Skeletal muscle tissue (tissue), 4 donors: ENCODE results near the gene SAMMSON. TPM values are rescaled to one million over a fixed set of nuclear protein-coding genes. Genes with fewer than 3 reads are reported as not detected.

Experiments used
- H3K27ac ChIP-seq: one replicate; pipeline ENCODE4 v1.7.0; 2013; ENCODE audit warnings: mild to moderate bottlenecking, low read depth, low read length, inconsistent platforms
- H3K27me3 ChIP-seq, 3 donors: one replicate each; pipeline ENCODE4 v1.7.0; 2013; ENCODE audit warnings: low read length in 3 of 3; ENCODE audit not compliant: control insufficient read depth in 3 of 3, insufficient read depth in 3 of 3
- H3K36me3 ChIP-seq, 3 donors: one replicate each; pipeline ENCODE4 v1.7.0; 2013; ENCODE audit warnings: low read length in 3 of 3; ENCODE audit not compliant: control insufficient read depth in 3 of 3, insufficient read depth in 3 of 3
- H3K4me1 ChIP-seq, 3 donors: one replicate each; pipeline ENCODE4 v1.7.0; 2013; ENCODE audit warnings: low read length in 3 of 3, mild to moderate bottlenecking in 3 of 3; ENCODE audit not compliant: control insufficient read depth in 3 of 3, insufficient read depth in 3 of 3
- H3K4me3 ChIP-seq, 3 donors: one replicate each; pipeline ENCODE4 v1.7.0; 2013; ENCODE audit warnings: low read length in 3 of 3
- H3K9ac ChIP-seq, 3 donors: one replicate each; pipeline ENCODE4 v1.7.0; 2013; ENCODE audit warnings: low read length in 3 of 3, mild to moderate bottlenecking in 3 of 3, moderate library complexity in 2 of 3, low read depth in 1 of 3
- H3K9me3 ChIP-seq, 3 donors: one replicate each; pipeline ENCODE4 v1.7.0; 2013; ENCODE audit warnings: low read length in 3 of 3; ENCODE audit not compliant: control insufficient read depth in 3 of 3
- total RNA-seq: library from RNA; depleted of rRNA; stranded (reverse); fragments of >200 nt; gene quantifications from one replicate; pipeline ENCODE4 v1.2.3, GENCODE V29; 2014
- donor health status: Osteomylitis.

The SAMMSON gene
- total RNA-seq, 1 donor from 2014 or later = under 0.01 TPM

GRCh38 chr3:70097084-70097483, 97.6 kb downstream of the SAMMSON start:
- H3K9ac ChIP-seq = no peak overlapping the region
- H3K4me3 ChIP-seq = no peak overlapping the region
- H3K27ac ChIP-seq = no peak overlapping the region
- H3K9me3 ChIP-seq = peaks cover 0 to 2% (median 0%) of the 10 kb centered on the region in 3 donors
- no peaks in the 10 kb centered on the region for H3K4me1 ChIP-seq
- H3K36me3 ChIP-seq = no peaks in the 10 kb centered on the region
- H3K27me3 ChIP-seq = no peaks in the 10 kb centered on the region

DNA sequence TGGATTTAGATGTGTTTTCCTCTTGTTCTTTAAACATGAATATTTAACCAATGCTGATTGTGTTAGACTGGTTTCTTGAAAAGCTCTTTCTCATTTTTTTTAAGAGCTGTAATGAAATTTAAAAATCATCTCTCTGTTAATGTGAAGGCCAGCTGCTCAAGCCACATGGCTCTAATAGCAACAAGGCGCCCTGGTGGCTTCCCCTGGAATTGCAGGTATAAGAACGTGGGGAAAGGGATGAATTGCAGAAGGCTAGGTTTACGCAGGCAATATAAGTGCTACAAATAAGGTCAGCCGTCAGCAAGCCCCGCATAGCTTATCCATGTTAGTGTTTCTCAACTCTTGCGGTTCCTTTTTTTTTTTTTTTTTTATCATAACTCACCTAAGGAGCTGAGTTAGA, 108.5 kb downstream of the SAMMSON start:
- no peak overlapping the region for H3K4me3 ChIP-seq
- no peaks in the 10 kb centered on the region for H3K9me3 ChIP-seq
- H3K27me3 ChIP-seq = no peaks in the 10 kb centered on the region
- no peaks in the 10 kb centered on the region for H3K4me1 ChIP-seq
- H3K27ac ChIP-seq = no peak overlapping the region
- no peaks in the 10 kb centered on the region for H3K36me3 ChIP-seq
- H3K9ac ChIP-seq = no peak overlapping the region

GRCh38 chr3:70108546-70108945, 109.0 kb downstream of the SAMMSON start:
- no peak overlapping the region for H3K9ac ChIP-seq
- no peaks in the 10 kb centered on the region for H3K27me3 ChIP-seq
- no peak overlapping the region for H3K4me3 ChIP-seq
- H3K9me3 ChIP-seq = no peaks in the 10 kb centered on the region
- no peak overlapping the region for H3K27ac ChIP-seq
- no peaks in the 10 kb centered on the region for H3K36me3 ChIP-seq
- H3K4me1 ChIP-seq = no peaks in the 10 kb centered on the region

DNA sequence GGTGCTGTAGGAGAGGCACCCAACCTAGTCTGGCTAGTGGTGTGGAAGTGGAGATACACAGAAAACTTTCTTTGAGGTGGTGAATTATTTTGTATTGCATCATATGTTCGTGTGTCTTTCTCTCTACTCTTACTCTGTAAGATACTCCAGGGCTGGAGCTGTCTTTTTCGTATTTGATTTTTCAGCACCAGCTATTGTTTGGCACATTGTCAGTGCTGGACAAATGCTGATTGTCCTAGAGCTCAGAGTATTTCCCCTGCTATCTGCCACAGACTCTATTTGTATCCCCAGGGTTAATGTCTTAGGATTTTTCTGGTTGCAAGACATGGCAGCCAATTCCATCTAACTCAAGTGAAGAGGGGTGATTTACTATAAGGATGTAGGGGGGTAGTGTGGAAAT, 110.5 kb downstream of the SAMMSON start:
- H3K36me3 ChIP-seq = no peaks in the 10 kb centered on the region
- no peaks in the 10 kb centered on the region for H3K27me3 ChIP-seq
- H3K9me3 ChIP-seq = no peaks in the 10 kb centered on the region
- H3K4me3 ChIP-seq = no peak overlapping the region
- no peaks in the 10 kb centered on the region for H3K4me1 ChIP-seq
- no peak overlapping the region for H3K27ac ChIP-seq
- H3K9ac ChIP-seq = no peak overlapping the region

DNA sequence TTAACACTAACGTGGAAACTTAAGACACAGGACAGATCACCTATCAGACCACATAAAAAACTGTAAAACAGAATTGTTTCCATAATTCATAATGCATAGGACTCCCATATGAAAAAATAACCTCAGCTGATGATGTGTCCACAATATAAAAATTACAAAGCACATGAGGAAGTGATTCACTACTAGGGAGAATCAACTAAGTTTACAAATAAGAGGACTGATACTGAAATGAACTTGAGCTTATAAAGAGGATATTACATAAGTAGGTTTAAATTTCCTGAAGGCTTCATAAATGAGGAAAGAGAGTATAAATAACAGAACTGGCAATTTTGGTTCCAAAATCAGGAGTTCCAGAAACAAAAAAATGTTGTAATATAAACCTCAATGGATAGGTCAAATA, 111.9 kb downstream of the SAMMSON start:
- Histone ChIP-seq H3K27ac (no peak overlapping the region), H3K4me3 (no peak overlapping the region), H3K36me3 (no peaks in the 10 kb centered on the region), H3K9me3 (no peaks in the 10 kb centered on the region), H3K9ac (no peak overlapping the region), H3K4me1 (no peaks in the 10 kb centered on the region), H3K27me3 (no peaks in the 10 kb centered on the region)

DNA sequence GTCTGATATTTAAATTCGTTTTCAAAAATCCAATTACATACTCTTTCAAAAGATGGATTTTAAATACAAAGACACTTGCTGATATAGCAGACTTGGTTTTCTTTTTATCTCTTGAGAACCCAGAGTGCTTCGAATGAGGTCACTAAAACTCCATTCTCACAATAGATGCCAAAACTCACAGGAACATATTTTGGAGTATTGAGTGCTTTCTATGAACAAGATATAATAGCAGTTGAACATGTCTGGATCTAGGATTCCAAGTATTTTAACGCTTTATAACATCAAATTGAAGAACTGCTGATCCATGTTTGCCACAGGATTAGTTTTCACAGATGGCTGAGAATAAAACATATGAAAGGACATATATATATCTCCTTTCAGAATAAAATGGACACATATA, 113.2 kb downstream of the SAMMSON start:
- H3K4me3 ChIP-seq = no peak overlapping the region
- H3K27ac ChIP-seq = no peak overlapping the region
- H3K27me3 ChIP-seq = no peaks in the 10 kb centered on the region
- no peaks in the 10 kb centered on the region for H3K36me3 ChIP-seq
- H3K9me3 ChIP-seq = no peaks in the 10 kb centered on the region
- no peaks in the 10 kb centered on the region for H3K4me1 ChIP-seq
- H3K9ac ChIP-seq = no peak overlapping the region

DNA sequence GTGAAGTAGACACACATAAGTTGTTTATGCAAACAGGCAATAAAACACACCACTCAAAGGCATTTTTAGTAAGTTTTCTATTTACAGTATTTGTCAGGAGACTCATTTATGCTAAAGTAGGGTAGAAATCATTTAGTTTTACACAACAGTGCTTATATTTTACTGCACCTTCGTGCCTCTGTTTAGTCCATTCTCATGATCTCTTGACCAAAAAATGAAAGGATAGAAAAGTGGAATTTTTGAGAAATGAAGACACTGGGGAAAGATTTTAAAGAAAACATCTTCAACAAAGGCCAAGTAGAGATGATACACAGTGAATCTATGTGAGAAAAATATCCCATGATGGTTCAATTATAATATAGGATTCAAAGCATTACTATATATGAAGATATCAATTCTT, 114.9 kb downstream of the SAMMSON start:
- H3K4me3 ChIP-seq = no peak overlapping the region
- H3K36me3 ChIP-seq = no peaks in the 10 kb centered on the region
- no peaks in the 10 kb centered on the region for H3K27me3 ChIP-seq
- no peaks in the 10 kb centered on the region for H3K9me3 ChIP-seq
- no peaks in the 10 kb centered on the region for H3K4me1 ChIP-seq
- no peak overlapping the region for H3K27ac ChIP-seq
- H3K9ac ChIP-seq = no peak overlapping the region

DNA sequence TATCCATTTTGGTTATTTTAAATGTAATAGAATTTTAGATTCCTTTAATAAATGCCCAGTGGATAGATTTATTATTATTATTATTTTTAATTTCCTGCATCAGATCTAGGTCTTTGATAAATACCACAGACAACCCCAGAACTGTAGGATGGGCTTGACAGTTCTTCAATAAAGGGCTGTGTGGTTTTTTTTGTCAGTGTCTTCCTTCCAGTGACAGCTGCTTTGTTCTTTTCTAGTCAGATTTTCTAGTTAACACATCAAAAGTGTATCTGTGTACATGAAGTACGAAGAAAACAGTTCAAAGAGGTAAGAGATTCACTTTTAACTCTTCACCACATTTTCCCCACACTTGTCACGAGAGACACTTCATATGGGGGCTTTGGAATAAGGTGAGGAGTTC, 120.3 kb downstream of the SAMMSON start:
- Histone ChIP-seq H3K9me3 (no peaks in the 10 kb centered on the region), H3K36me3 (no peaks in the 10 kb centered on the region), H3K4me3 (no peak overlapping the region), H3K4me1 (no peaks in the 10 kb centered on the region), H3K9ac (no peak overlapping the region), H3K27ac (no peak overlapping the region), H3K27me3 (no peaks in the 10 kb centered on the region)
